Parathyroid adenoma (tissue), 2 donors: ENCODE data around the gene GRIFIN.

ENCODE experiments used
- H2AFZ ChIP-seq: fragments of 300-600 bp; sonication (generic); one replicate; pipeline ENCODE4 v1.7.0; 2017; ENCODE audit warnings: antibody characterized with exemption, mild to moderate bottlenecking
- H3K27ac ChIP-seq: fragments of 300-600 bp; sonication (generic); one replicate; pipeline ENCODE4 v1.7.0; 2017
- H3K27me3 ChIP-seq: fragments of 300-600 bp; sonication (generic); one replicate; pipeline ENCODE4 v1.7.0; 2017; ENCODE audit warnings: low read length; ENCODE audit not compliant: control insufficient read depth, insufficient read depth
- H3K36me3 ChIP-seq: fragments of 300-600 bp; sonication (generic); one replicate; pipeline ENCODE4 v1.7.0; 2017; ENCODE audit warnings: low read length; ENCODE audit not compliant: control insufficient read depth, insufficient read depth
- H3K4me1 ChIP-seq: fragments of 300-600 bp; sonication (generic); one replicate; pipeline ENCODE4 v1.7.0; 2017; ENCODE audit warnings: control low read depth
- H3K4me2 ChIP-seq: fragments of 300-600 bp; sonication (generic); one replicate; pipeline ENCODE4 v1.7.0; 2017; ENCODE audit warnings: low read length
- H3K4me3 ChIP-seq: fragments of 300-600 bp; sonication (generic); one replicate; pipeline ENCODE4 v1.7.0; 2017; ENCODE audit warnings: low read depth, low read length
- H3K79me2 ChIP-seq: fragments of 300-600 bp; sonication (generic); one replicate; pipeline ENCODE4 v1.7.0; 2017; ENCODE audit warnings: control low read depth
- H3K9ac ChIP-seq: fragments of 300-600 bp; sonication (generic); one replicate; pipeline ENCODE4 v1.7.0; 2017; ENCODE audit warnings: mild to moderate bottlenecking
- H3K9me3 ChIP-seq: fragments of 300-600 bp; sonication (generic); one replicate; pipeline ENCODE4 v1.7.0; 2017; ENCODE audit warnings: low read length; ENCODE audit not compliant: control insufficient read depth
- TF ChIP-seq, protein P1 (sequence below): fragments of 300-600 bp; sonication (generic); IDR thresholded peaks from one replicate; pipeline ENCODE4 v1.7.0; 2017; ENCODE audit warnings: antibody characterized with exemption, mild to moderate bottlenecking
- donor health status: primary hyperparathyroidism.

The GRIFIN gene

DNA sequence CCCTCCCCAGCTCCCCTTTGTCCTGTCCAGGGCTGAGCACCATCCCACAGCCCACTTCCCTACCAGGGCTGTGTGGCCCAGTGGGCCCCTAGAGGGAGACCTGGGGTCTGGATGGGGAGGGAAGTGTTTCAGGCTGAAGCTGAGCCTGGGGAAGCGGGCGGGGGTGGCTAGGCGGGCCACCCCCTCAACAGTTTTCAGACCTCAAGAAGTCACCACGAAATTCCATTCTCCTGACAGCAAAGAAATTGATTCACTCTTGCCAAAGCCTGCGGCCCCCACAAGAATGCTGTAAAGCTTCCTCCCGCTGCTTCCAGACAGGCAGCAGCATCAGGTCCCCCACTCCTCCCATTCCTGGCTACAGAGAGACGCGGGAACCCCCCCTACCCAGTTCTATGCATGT, 40.8 kb upstream of the GRIFIN start:
- no peak overlapping the region for H3K4me3 ChIP-seq
- TF ChIP-seq, protein P1, sequence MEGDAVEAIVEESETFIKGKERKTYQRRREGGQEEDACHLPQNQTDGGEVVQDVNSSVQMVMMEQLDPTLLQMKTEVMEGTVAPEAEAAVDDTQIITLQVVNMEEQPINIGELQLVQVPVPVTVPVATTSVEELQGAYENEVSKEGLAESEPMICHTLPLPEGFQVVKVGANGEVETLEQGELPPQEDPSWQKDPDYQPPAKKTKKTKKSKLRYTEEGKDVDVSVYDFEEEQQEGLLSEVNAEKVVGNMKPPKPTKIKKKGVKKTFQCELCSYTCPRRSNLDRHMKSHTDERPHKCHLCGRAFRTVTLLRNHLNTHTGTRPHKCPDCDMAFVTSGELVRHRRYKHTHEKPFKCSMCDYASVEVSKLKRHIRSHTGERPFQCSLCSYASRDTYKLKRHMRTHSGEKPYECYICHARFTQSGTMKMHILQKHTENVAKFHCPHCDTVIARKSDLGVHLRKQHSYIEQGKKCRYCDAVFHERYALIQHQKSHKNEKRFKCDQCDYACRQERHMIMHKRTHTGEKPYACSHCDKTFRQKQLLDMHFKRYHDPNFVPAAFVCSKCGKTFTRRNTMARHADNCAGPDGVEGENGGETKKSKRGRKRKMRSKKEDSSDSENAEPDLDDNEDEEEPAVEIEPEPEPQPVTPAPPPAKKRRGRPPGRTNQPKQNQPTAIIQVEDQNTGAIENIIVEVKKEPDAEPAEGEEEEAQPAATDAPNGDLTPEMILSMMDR = no peak
- no peak overlapping the region for H3K4me2 ChIP-seq
- H3K36me3 ChIP-seq = no peaks in the 10 kb centered on the region
- no peaks in the 10 kb centered on the region for H3K79me2 ChIP-seq
- no peaks in the 10 kb centered on the region for H3K4me1 ChIP-seq
- H3K27me3 ChIP-seq = no peaks in the 10 kb centered on the region
- no peak overlapping the region for H3K9ac ChIP-seq
- H3K27ac ChIP-seq = no peak overlapping the region
- H2AFZ ChIP-seq = no peak overlapping the region
- no peaks in the 10 kb centered on the region for H3K9me3 ChIP-seq

DNA sequence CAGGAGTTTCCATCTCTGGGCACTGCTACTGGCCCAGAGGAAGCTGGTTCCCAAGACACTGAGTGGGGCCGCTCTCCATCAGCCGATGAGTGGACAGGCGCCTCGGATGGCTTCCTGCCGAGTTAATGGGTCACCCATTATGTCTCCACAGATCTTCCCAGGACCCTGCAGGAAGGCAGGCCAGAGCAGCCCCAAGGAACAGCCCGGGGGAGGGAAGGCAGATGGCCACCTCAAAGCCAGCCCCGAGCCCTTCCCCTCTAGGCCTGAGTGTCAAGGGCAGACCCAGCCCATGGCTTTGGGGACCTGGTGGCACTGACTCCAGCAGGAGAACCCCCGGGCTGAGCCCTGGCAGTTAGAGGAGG, 40.0 kb upstream of the GRIFIN start:
- H3K4me3 ChIP-seq = no peak overlapping the region
- H3K4me2 ChIP-seq = no peak overlapping the region
- no peak overlapping the region for H3K27ac ChIP-seq
- H3K9ac ChIP-seq = no peak overlapping the region
- H3K79me2 ChIP-seq = no peaks in the 10 kb centered on the region
- no peaks in the 10 kb centered on the region for H3K27me3 ChIP-seq
- no peaks in the 10 kb centered on the region for H3K9me3 ChIP-seq
- TF ChIP-seq, protein P1 = no peak
- H3K36me3 ChIP-seq = no peaks in the 10 kb centered on the region
- no peak overlapping the region for H2AFZ ChIP-seq
- no peaks in the 10 kb centered on the region for H3K4me1 ChIP-seq

DNA sequence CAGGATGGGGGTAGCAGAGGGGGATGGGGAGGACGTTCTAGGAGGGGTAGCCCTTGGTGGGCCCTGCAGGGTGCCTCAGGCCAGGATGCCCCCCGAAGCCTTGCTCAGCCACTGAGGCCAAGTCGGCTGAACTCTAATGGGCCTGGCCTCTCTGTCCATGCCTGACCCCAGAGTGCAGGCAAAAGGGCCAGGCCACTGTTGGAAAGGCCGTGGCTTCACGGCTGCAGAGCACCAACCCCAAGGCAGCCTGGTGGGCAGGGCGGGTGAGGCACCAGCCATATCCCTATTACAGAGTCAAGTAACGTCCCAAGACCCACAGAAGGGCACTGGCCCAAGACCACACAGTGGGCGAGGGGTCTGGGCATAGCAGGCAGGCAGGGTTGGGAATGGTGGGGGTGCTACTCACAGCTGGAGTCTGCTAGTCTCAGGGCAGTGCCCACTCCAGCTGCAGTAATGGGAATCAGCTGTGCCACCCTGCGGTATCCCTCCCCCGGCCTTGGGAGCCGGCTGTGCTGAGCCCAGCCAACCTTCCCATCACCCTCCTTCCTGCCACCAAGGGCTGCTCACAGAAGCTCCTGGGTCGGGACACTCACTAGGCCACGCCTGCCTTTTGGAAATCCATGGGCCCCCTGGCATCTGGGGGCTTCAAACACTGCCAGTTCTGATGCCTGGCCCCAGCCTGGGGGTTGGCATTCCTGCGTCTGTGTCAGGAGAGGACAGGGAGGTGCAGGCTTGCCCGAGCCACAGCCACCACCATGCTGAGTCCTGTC, 39.4 kb upstream of the GRIFIN start:
- Histone ChIP-seq H3K4me1 (no peaks in the 10 kb centered on the region), H3K27ac (no peak overlapping the region), H2AFZ (no peak overlapping the region), H3K4me2 (no peak overlapping the region), H3K27me3 (no peaks in the 10 kb centered on the region), H3K9me3 (no peaks in the 10 kb centered on the region), H3K36me3 (no peaks in the 10 kb centered on the region), H3K4me3 (no peak overlapping the region), H3K9ac (no peak overlapping the region), H3K79me2 (no peaks in the 10 kb centered on the region)
- TF ChIP-seq, protein P1 = no peak

DNA sequence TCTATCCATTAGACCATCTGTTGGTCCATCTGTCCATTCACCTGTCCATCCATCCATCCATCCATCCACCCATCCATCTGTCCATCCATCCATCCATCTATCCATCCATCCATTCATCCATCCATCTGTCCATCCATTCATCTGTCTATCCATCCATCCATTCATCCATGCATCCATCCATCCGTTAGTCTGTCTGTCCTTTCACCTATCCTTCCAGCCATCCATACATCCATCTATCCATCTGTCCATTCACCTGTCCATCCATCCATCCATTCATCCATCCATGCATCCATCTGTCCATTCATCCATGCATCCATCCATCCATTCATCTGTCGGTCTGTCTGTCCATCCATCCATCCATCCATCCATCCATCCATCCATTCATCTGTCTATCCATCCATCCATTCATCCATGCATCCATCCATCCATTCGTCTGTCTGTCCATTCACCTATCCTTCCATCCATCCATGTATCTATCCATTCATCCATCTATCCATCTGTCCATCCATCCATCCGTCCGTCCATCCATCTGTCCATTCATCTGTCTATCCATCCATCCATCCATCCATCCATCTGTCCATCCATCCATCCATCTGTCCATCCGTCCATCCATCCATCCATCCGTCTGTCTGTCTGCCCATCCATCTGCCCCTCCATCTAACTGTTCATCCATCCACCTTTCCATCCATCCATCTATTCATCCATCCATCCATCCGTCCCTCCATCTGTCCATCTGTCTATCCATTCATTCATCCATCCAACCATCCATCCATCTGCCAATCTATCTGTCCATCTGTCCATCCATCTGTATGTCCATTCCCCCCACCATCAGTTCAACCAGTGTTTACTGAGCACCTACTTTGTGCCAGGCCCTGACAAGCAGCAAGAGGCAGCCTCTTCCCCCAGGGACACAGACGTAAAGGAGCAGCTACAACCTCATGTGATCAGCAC, 38.5 kb upstream of the GRIFIN start:
- H3K9ac ChIP-seq = no peak overlapping the region
- H3K4me1 ChIP-seq = no peaks in the 10 kb centered on the region
- H3K27me3 ChIP-seq = no peaks in the 10 kb centered on the region
- H3K4me2 ChIP-seq = no peak overlapping the region
- no peaks in the 10 kb centered on the region for H3K9me3 ChIP-seq
- no peaks in the 10 kb centered on the region for H3K79me2 ChIP-seq
- H3K4me3 ChIP-seq = no peak overlapping the region
- TF ChIP-seq, protein P1 = no peak
- H3K36me3 ChIP-seq = no peaks in the 10 kb centered on the region
- no peak overlapping the region for H3K27ac ChIP-seq
- no peak overlapping the region for H2AFZ ChIP-seq
